Esophagus (tissue), 2 donors: Measurements from ENCODE around the gene SSTR5. TPM values are rescaled to one million over a fixed set of nuclear protein-coding genes. Genes with fewer than 3 reads are reported as not detected.

Source experiments
- polyA plus RNA-seq, 2 donors: library from polyadenylated mRNA; stranded (reverse); fragments of 200-250 nt; gene quantifications; one replicate each; pipeline ENCODE4 v1.2.3, GENCODE V29; 2013
- donor health status: healthy with polysubstance abuse.
- donor health status: Bipolar disorder and iron deficiency.

SSTR5 gene
- polyA plus RNA-seq, 2 donors: 0.05 TPM; not detected in 1

Other genes starting within 250 kb of the SSTR5 start
- gene LMF1, start 101.8 kb upstream of the SSTR5 start, polyA plus RNA-seq: 10 to 100 TPM in 1 of 2 donors, 1 to 10 TPM in 1; 8.2 to 17.2 TPM
- gene SOX8, start 91.0 kb upstream of the SSTR5 start, polyA plus RNA-seq: under 1 TPM; 0.18 to 0.25 TPM
- not detected for gene C1QTNF8, start 23.5 kb downstream of the SSTR5 start, polyA plus RNA-seq
- 1 to 10 TPM; 6.4 to 6.5 TPM for gene CACNA1H, start 80.4 kb downstream of the SSTR5 start, polyA plus RNA-seq
- under 1 TPM; 0.10 to 0.15 TPM for gene TPSG1, start 152.5 kb downstream of the SSTR5 start, polyA plus RNA-seq
- gene TPSB2, start 157.4 kb downstream of the SSTR5 start, polyA plus RNA-seq: 10 to 100 TPM in 1 of 2 donors, 1 to 10 TPM in 1; 5.7 to 37.8 TPM
- 10 to 100 TPM in 1 of 2 donors, 1 to 10 TPM in 1; 2.8 to 33.0 TPM for gene TPSAB1, start 168.0 kb downstream of the SSTR5 start, polyA plus RNA-seq
- gene TPSD1, start 183.3 kb downstream of the SSTR5 start, polyA plus RNA-seq: 1 to 10 TPM in 1 of 2 donors, under 1 TPM in 1; 0.83 to 1.5 TPM
- gene UBE2I, start 236.9 kb downstream of the SSTR5 start, polyA plus RNA-seq: 10 to 100 TPM; 35.4 to 56.9 TPM